Caco-2 (cell line): ENCODE measurements around the gene PTPRN2. TPM values are rescaled to one million over a fixed set of nuclear protein-coding genes. Genes with fewer than 3 reads are reported as not detected.
"Not testable (repeated sequence)": the region's sequence is repeated elsewhere in the genome, so short reads cannot be mapped to it uniquely, and the experiment has no call there.

Source experiments
- BruUV-seq: library from RNA; stranded (reverse); fragments of 400-500 nt; replicated peaks from 2 replicates; lab custom pipeline; 2021; lab: Mats Ljungman, UMichigan
- CTCF ChIA-PET: fragments of 300-600 bp; sonication (Branson Sonifier 250); formaldehyde crosslinking; loops from one replicate; lab custom pipeline; 2022; ENCODE audit warnings: antibody characterized with exemption; lab: Charles Lee
- POLR2A ChIA-PET: fragments of 300-600 bp; sonication (Branson Sonifier 250); formaldehyde crosslinking; loops from one replicate; lab custom pipeline; 2022; ENCODE audit warnings: antibody characterized with exemption; lab: Charles Lee
- DNase-seq, 2 experiments: peaks; one replicate each; pipeline versions ENCODE4 v3.0.0 to v3.0.0-alpha.2; 2020 to 2022
- H3K27me3 ChIP-seq: replicated peaks from 2 replicates; pipeline ENCODE4 v1.6.0; 2011; ENCODE audit warnings: low read length; ENCODE audit not compliant: control insufficient read depth, insufficient read depth
- H3K36me3 ChIP-seq: 2 replicates; pipeline ENCODE4 v1.5.1; 2011; ENCODE audit warnings: low read length; ENCODE audit not compliant: control insufficient read depth, insufficient read depth
- H3K4me1 ChIP-seq: fragments of 250-450 bp; sonication (Bioruptor Pico); 2 replicates; pipeline ENCODE4 v1.5.1; 2020; ENCODE audit warnings: mild to moderate bottlenecking
- H3K4me3 ChIP-seq: 2 replicates; pipeline ENCODE4 v1.5.1; 2011; ENCODE audit warnings: low read depth, mild to moderate bottlenecking, control low read depth, low read length
- H3K9me3 ChIP-seq: fragments of 250-450 bp; sonication (Bioruptor Pico); 2 replicates; pipeline ENCODE4 v1.5.1; 2020; ENCODE audit warnings: mild to moderate bottlenecking, moderate library complexity
- H3K27ac Mint-ChIP-seq: one replicate; pipeline ENCODE4 v1.8.0; 2022; ENCODE audit warnings: mixed read lengths; ENCODE audit not compliant: unreplicated experiment
- H3K27me3 Mint-ChIP-seq: one replicate; pipeline ENCODE4 v1.8.0; 2022; ENCODE audit warnings: mixed read lengths; ENCODE audit not compliant: insufficient read depth, unreplicated experiment
- H3K36me3 Mint-ChIP-seq: one replicate; pipeline ENCODE4 v1.8.0; 2022; ENCODE audit warnings: mild to moderate bottlenecking, mixed read lengths; ENCODE audit not compliant: insufficient read depth, unreplicated experiment
- H3K4me1 Mint-ChIP-seq: one replicate; pipeline ENCODE4 v1.8.0; 2022; ENCODE audit warnings: low read depth, mixed read lengths; ENCODE audit not compliant: unreplicated experiment
- H3K4me3 Mint-ChIP-seq: one replicate; pipeline ENCODE4 v1.8.0; 2022; ENCODE audit warnings: mild to moderate bottlenecking, moderate library complexity, mixed read lengths; ENCODE audit not compliant: unreplicated experiment
- H3K9me3 Mint-ChIP-seq: one replicate; pipeline ENCODE4 v1.8.0; 2022; ENCODE audit warnings: mixed read lengths; ENCODE audit not compliant: unreplicated experiment
- CTCF ChIP-seq, 2 experiments: fragments of 200-600 bp in 1 of 2; IDR thresholded peaks; 1 replicate in 1 of 2; 2 replicates in 1 of 2; pipeline versions ENCODE4 v1.5.1 to v1.8.0; 2011 to 2022; ENCODE audit warnings: antibody characterized with exemption in 1 of 2, control low read depth in 1 of 2, inconsistent platforms in 1 of 2, low read depth in 1 of 2, low read length in 1 of 2, mild to moderate bottlenecking in 1 of 2, moderate library complexity in 1 of 2; ENCODE audit not compliant: insufficient read depth in 1 of 2, severe bottlenecking in 1 of 2, unreplicated experiment in 1 of 2
- intact Hi-C: fragments of 100-400 bp; cut with micrococcal nuclease; formaldehyde crosslinking; loops from one replicate; pipeline ENCODE4 v1.10.0; 2022; ENCODE audit not compliant: unreplicated experiment
- total RNA-seq: library from RNA; stranded (reverse); gene quantifications from 2 replicates; pipeline ENCODE4 v1.2.3, GENCODE V29; 2022

PTPRN2 gene
- total RNA-seq, 1 experiment from 2014 or later: 1.4 TPM

GRCh38 chr7:158274404-158274811 lies 313.2 kb downstream of the PTPRN2 start:
- Mint-ChIP-seq H3K4me3 (no peak overlapping the region), H3K27ac (no peak overlapping the region), H3K36me3 (no peaks in the 10 kb centered on the region), H3K27me3 (no peaks in the 10 kb centered on the region), H3K4me1 (no peaks in the 10 kb centered on the region), H3K9me3 (peaks cover 25% of the 10 kb centered on the region)
- ChIA-PET POLR2A (no interaction called here), CTCF (no interaction called here)
- H3K4me3 ChIP-seq: no peak overlapping the region
- intact Hi-C loops: no loop called here
- no peaks in the 10 kb centered on the region for H3K27me3 ChIP-seq
- no peaks in the 10 kb centered on the region for H3K36me3 ChIP-seq
- peak in 1 of 2 experiments; percentile 11 for DNase-seq
- TF ChIP-seq CTCF (IDR thresholded peaks at IDR 0.05; ENCODE audit: insufficient read depth in 1 of 2, low read depth in 1 of 2, low read length in 1 of 2, severe bottlenecking in 1 of 2, unreplicated experiment in 1 of 2): no peak
- no peaks in the 10 kb centered on the region; the same call in 1 of the 2 replicates for H3K9me3 ChIP-seq
- no peaks in the 10 kb centered on the region for H3K4me1 ChIP-seq
- no TSS peak for BruUV-seq

GRCh38 chr7:158273756-158274342 lies 313.8 kb downstream of the PTPRN2 start:
- BruUV-seq, H3K36me3 Mint-ChIP-seq, H3K27me3 ChIP-seq, H3K4me1 ChIP-seq, H3K36me3 ChIP-seq, H3K4me3 ChIP-seq, H3K9me3 ChIP-seq, intact Hi-C loops, H3K27ac Mint-ChIP-seq, CTCF ChIA-PET, H3K4me1 Mint-ChIP-seq, H3K27me3 Mint-ChIP-seq, H3K4me3 Mint-ChIP-seq, POLR2A ChIA-PET: not testable (repeated sequence)
- peaks cover 28% of the 10 kb centered on the region for H3K9me3 Mint-ChIP-seq
- peak in 1 of 2 experiments; percentile 32 for DNase-seq

GRCh38 chr7:158273138-158273651 lies 314.4 kb downstream of the PTPRN2 start:
- ChIA-PET CTCF (no interaction called here), POLR2A (no interaction called here)
- no peak overlapping the region for H3K4me3 Mint-ChIP-seq
- peaks cover 28% of the 10 kb centered on the region for H3K9me3 Mint-ChIP-seq
- no peaks in the 10 kb centered on the region; the same call in 1 of the 2 replicates for H3K9me3 ChIP-seq
- H3K36me3 ChIP-seq: no peaks in the 10 kb centered on the region
- no peaks in the 10 kb centered on the region for H3K36me3 Mint-ChIP-seq
- H3K4me1 Mint-ChIP-seq: no peaks in the 10 kb centered on the region
- H3K4me3 ChIP-seq: no peak overlapping the region
- intact Hi-C loops: no loop called here
- no peak for TF ChIP-seq CTCF (IDR thresholded peaks at IDR 0.05; ENCODE audit: insufficient read depth in 1 of 2, low read depth in 1 of 2, low read length in 1 of 2, severe bottlenecking in 1 of 2, unreplicated experiment in 1 of 2)
- BruUV-seq: no TSS peak
- no peaks in the 10 kb centered on the region for H3K27me3 ChIP-seq
- no peaks in the 10 kb centered on the region for H3K4me1 ChIP-seq
- DNase-seq: peak in 1 of 2 experiments; percentile 16
- H3K27me3 Mint-ChIP-seq: no peaks in the 10 kb centered on the region
- no peak overlapping the region for H3K27ac Mint-ChIP-seq
